ENCODE measurements around the gene RNU1-2. TPM values are rescaled to one million over a fixed set of nuclear protein-coding genes. Genes with fewer than 3 reads are reported as not detected.
"Not testable (repeated sequence)": the region's sequence is repeated elsewhere in the genome, so short reads cannot be mapped to it uniquely, and the experiment has no call there.

The RNU1-2 gene
- total RNA-seq, 1 donor from 2014 or later: 5,262 TPM

GRCh38 chr1:16873076-16873879, 22.5 kb upstream of the RNU1-2 start:
- not testable (repeated sequence) for H3K27me3 ChIP-seq (ENCODE audit: control insufficient read depth, insufficient read depth, low read length); FAIRE-seq; H3K36me3 ChIP-seq (ENCODE audit: control insufficient read depth, insufficient read depth, low read length)
- peak; percentile 20 for DNase-seq (ENCODE audit: low read depth)
- peak overlapping the region; percentile 38 for H3K4me3 ChIP-seq (ENCODE audit: low read depth, low read length)

- FAIRE-seq; DNase-seq (ENCODE audit: low read depth): not testable (repeated sequence)
Measured at GRCh38 chr1:16874968-16875765, 20.6 kb upstream of the RNU1-2 start.

GRCh38 chr1:16881742-16882141, 14.0 kb upstream of the RNU1-2 start:
- DNase-seq (ENCODE audit: low read depth): peak; percentile 16
- H3K4me3 ChIP-seq (ENCODE audit: low read depth, low read length); H3K36me3 ChIP-seq (ENCODE audit: control insufficient read depth, insufficient read depth, low read length); FAIRE-seq; H3K27me3 ChIP-seq (ENCODE audit: control insufficient read depth, insufficient read depth, low read length): not testable (repeated sequence)

More at GRCh38 chr1:16874968-16875765, 20.6 kb upstream of the RNU1-2 start:
- not testable (repeated sequence) for H3K36me3 ChIP-seq (ENCODE audit: control insufficient read depth, insufficient read depth, low read length); H3K4me3 ChIP-seq (ENCODE audit: low read depth, low read length); H3K27me3 ChIP-seq (ENCODE audit: control insufficient read depth, insufficient read depth, low read length)

- H3K36me3 ChIP-seq (ENCODE audit: control insufficient read depth, insufficient read depth, low read length): no peaks in the 10 kb centered on the region
- no peak overlapping the region for H3K4me3 ChIP-seq (ENCODE audit: low read depth, low read length)
- DNase-seq (ENCODE audit: low read depth) (no peak), FAIRE-seq (no peak)
- H3K27me3 ChIP-seq (ENCODE audit: control insufficient read depth, insufficient read depth, low read length): no peaks in the 10 kb centered on the region
- TF ChIP-seq CTCF (IDR thresholded peaks at IDR 0.05; ENCODE audit: insufficient read depth, low read length, severe bottlenecking): no peak
Measured at GRCh38 chr1:16882986-16883385, 12.8 kb upstream of the RNU1-2 start.

GRCh38 chr1:16884487-16884886, 11.3 kb upstream of the RNU1-2 start:
- FAIRE-seq; H3K36me3 ChIP-seq (ENCODE audit: control insufficient read depth, insufficient read depth, low read length); H3K27me3 ChIP-seq (ENCODE audit: control insufficient read depth, insufficient read depth, low read length); H3K4me3 ChIP-seq (ENCODE audit: low read depth, low read length); DNase-seq (ENCODE audit: low read depth): not testable (repeated sequence)

GRCh38 chr1:16886860-16887605, 8.7 kb upstream of the RNU1-2 start:
- peak; percentile 55 for FAIRE-seq
- Histone ChIP-seq H3K27me3 (ENCODE audit: control insufficient read depth, insufficient read depth, low read length) (no peaks in the 10 kb centered on the region), H3K36me3 (ENCODE audit: control insufficient read depth, insufficient read depth, low read length) (no peaks in the 10 kb centered on the region), H3K4me3 (ENCODE audit: low read depth, low read length) (no peak overlapping the region)
- no peak for DNase-seq (ENCODE audit: low read depth)
- TF ChIP-seq CTCF (IDR thresholded peaks at IDR 0.05; ENCODE audit: insufficient read depth, low read length, severe bottlenecking): no peak

- Histone ChIP-seq H3K27me3 (ENCODE audit: control insufficient read depth, insufficient read depth, low read length) (no peaks in the 10 kb centered on the region), H3K36me3 (ENCODE audit: control insufficient read depth, insufficient read depth, low read length) (no peaks in the 10 kb centered on the region), H3K4me3 (ENCODE audit: low read depth, low read length) (peak overlapping the region; percentile 60)
- no peak for FAIRE-seq
- peak; percentile 52 for DNase-seq (ENCODE audit: low read depth)
- TF ChIP-seq CTCF (IDR thresholded peaks at IDR 0.05; ENCODE audit: insufficient read depth, low read length, severe bottlenecking): peak; percentile 12
Measured at GRCh38 chr1:16888860-16889816, 6.6 kb upstream of the RNU1-2 start.

- H3K27me3 ChIP-seq (ENCODE audit: control insufficient read depth, insufficient read depth, low read length); H3K36me3 ChIP-seq (ENCODE audit: control insufficient read depth, insufficient read depth, low read length); FAIRE-seq; DNase-seq (ENCODE audit: low read depth); H3K4me3 ChIP-seq (ENCODE audit: low read depth, low read length): not testable (repeated sequence)
Measured at GRCh38 chr1:16890539-16891021, 5.2 kb upstream of the RNU1-2 start.

GRCh38 chr1:16891057-16891456, 4.7 kb upstream of the RNU1-2 start:
- not testable (repeated sequence) for H3K36me3 ChIP-seq (ENCODE audit: control insufficient read depth, insufficient read depth, low read length); H3K4me3 ChIP-seq (ENCODE audit: low read depth, low read length); H3K27me3 ChIP-seq (ENCODE audit: control insufficient read depth, insufficient read depth, low read length); DNase-seq (ENCODE audit: low read depth); FAIRE-seq

Data from bronchial epithelial cell (primary cell).